B cell (primary cell): ENCODE data around the gene TSPOAP1. TPM values are rescaled to one million over a fixed set of nuclear protein-coding genes. Genes with fewer than 3 reads are reported as not detected.

Experiments
- ATAC-seq: fragments of 200-7000 bp; cut with Tn5 transposase; one replicate; pipeline ENCODE4 v1.10.0; 2021; ENCODE audit warnings: low read depth, mild to moderate bottlenecking, moderate number of reproducible peaks, moderate library complexity
- CTCF ChIA-PET: fragments of 350-600 bp; sonication (Branson Sonifier 250); formaldehyde crosslinking; loops from one replicate; lab custom pipeline; 2021; ENCODE audit warnings: antibody characterized with exemption, inconsistent platforms; lab: Charles Lee
- POLR2A ChIA-PET: fragments of 350-600 bp; sonication (Branson Sonifier 250); formaldehyde crosslinking; loops from one replicate; lab custom pipeline; 2021; ENCODE audit warnings: antibody characterized with exemption; lab: Charles Lee
- DNase-seq: peaks from one replicate; pipeline ENCODE4 v3.0.0; 2013
- H2AFZ ChIP-seq: 2 replicates; pipeline ENCODE4 v1.6.1; 2012; ENCODE audit warnings: mild to moderate bottlenecking, low read depth, low read length; ENCODE audit not compliant: insufficient read depth, poor library complexity, severe bottlenecking
- H3K27ac ChIP-seq, 2 donors: 1 replicate in 1 of 2; 2 replicates in 1 of 2; pipeline ENCODE4 v1.5.1; 2012 to 2013; ENCODE audit warnings: low read length in 2 of 2, mild to moderate bottlenecking in 2 of 2, moderate library complexity in 1 of 2
- H3K27me3 ChIP-seq, 4 experiments: fragments of 200-600 bp in 1 of 4; sonication (generic) in 1 of 4; replicated peaks in 1 of 4; 1 replicate in 2 of 4; 2 replicates in 2 of 4; pipeline versions ENCODE4 v1.6.1 to v1.7.0; 2013 to 2016; ENCODE audit warnings: low read length in 3 of 4, mild to moderate bottlenecking in 2 of 4, mixed read lengths in 1 of 4, moderate library complexity in 1 of 4; ENCODE audit not compliant: insufficient read depth in 4 of 4, control insufficient read depth in 3 of 4; ENCODE audit errors: control extremely low read depth in 1 of 4
- H3K36me3 ChIP-seq, 2 experiments: replicated peaks in 1 of 2; 1 replicate in 1 of 2; 2 replicates in 1 of 2; pipeline versions ENCODE4 v1.6.1 to v1.7.1; 2013; ENCODE audit warnings: low read length in 1 of 2; ENCODE audit not compliant: insufficient read depth in 2 of 2, control insufficient read depth in 1 of 2; ENCODE audit errors: control extremely low read depth in 1 of 2, extremely low read depth in 1 of 2
- H3K4me1 ChIP-seq, 2 donors: fragments of 200-600 bp in 1 of 2; sonication (generic) in 1 of 2; 1 replicate in 1 of 2; 2 replicates in 1 of 2; pipeline versions ENCODE4 v1.5.1 to v1.6.1; 2013 to 2017; ENCODE audit warnings: low read length in 2 of 2; ENCODE audit not compliant: control insufficient read depth in 2 of 2, insufficient read depth in 2 of 2
- H3K4me2 ChIP-seq: replicated peaks from 2 replicates; pipeline ENCODE3; 2012; ENCODE audit warnings: mild to moderate bottlenecking, low read depth, low read length; ENCODE audit not compliant: poor library complexity, severe bottlenecking
- H3K4me3 ChIP-seq, 5 experiments: fragments of 200-600 bp in 1 of 5; sonication (generic) in 1 of 5; 1 replicate in 3 of 5; 2 replicates in 2 of 5; pipeline versions ENCODE4 v1.5.1 to v1.7.0; 2011 to 2016; ENCODE audit warnings: low read length in 4 of 5, mild to moderate bottlenecking in 4 of 5, low read depth in 2 of 5, control low read depth in 1 of 5, moderate library complexity in 1 of 5; ENCODE audit not compliant: insufficient read depth in 1 of 5; ENCODE audit errors: control extremely low read depth in 1 of 5, extremely low read depth in 1 of 5
- H3K79me2 ChIP-seq: fragments of 200-600 bp; sonication (generic); one replicate; pipeline ENCODE4 v1.6.0; 2016; ENCODE audit warnings: low read length; ENCODE audit not compliant: control insufficient read depth, insufficient read depth
- H3K9ac ChIP-seq: fragments of 200-600 bp; sonication (generic); 2 replicates; pipeline ENCODE4 v1.6.1; 2017; ENCODE audit warnings: mild to moderate bottlenecking, low read length, moderate library complexity
- H3K9me3 ChIP-seq, 3 donors: one replicate each; pipeline versions ENCODE4 v1.6.1 to v1.7.1; 2013; ENCODE audit warnings: low read length in 2 of 3; ENCODE audit not compliant: control insufficient read depth in 2 of 3, insufficient read depth in 1 of 3; ENCODE audit errors: control extremely low read depth in 1 of 3
- H4K20me1 ChIP-seq: 2 replicates; pipeline ENCODE4 v1.6.0; 2012; ENCODE audit warnings: mild to moderate bottlenecking, low read length; ENCODE audit not compliant: insufficient read depth, control insufficient read depth, poor library complexity, severe bottlenecking
- H3K27ac Mint-ChIP-seq: one replicate; pipeline ENCODE4 v1.8.0; 2021; ENCODE audit warnings: mixed read lengths
- H3K27me3 Mint-ChIP-seq: one replicate; pipeline ENCODE4 v1.8.0; 2021; ENCODE audit warnings: mixed read lengths
- H3K4me1 Mint-ChIP-seq: one replicate; pipeline ENCODE4 v1.8.0; 2021; ENCODE audit warnings: mixed read lengths
- H3K4me3 Mint-ChIP-seq: one replicate; pipeline ENCODE4 v1.8.0; 2021; ENCODE audit warnings: mixed read lengths
- H3K9me3 Mint-ChIP-seq: one replicate; pipeline ENCODE4 v1.8.0; 2022; ENCODE audit warnings: mixed read lengths; ENCODE audit not compliant: insufficient read depth
- CTCF ChIP-seq: fragments of 200-600 bp; IDR thresholded peaks from one replicate; pipeline ENCODE4 v1.8.0; 2022; ENCODE audit warnings: antibody characterized with exemption, mild to moderate bottlenecking
- EZH2 ChIP-seq: IDR thresholded peaks from 2 replicates; pipeline ENCODE4 v1.6.1; 2012; ENCODE audit warnings: borderline replicate concordance, low read depth, mild to moderate bottlenecking, moderate library complexity, low read length; ENCODE audit not compliant: insufficient read depth, poor library complexity, severe bottlenecking
- WGBS: methylation state at CpG from one replicate; pipeline ENCODE4 v1.1.5; 2013; ENCODE audit warnings: missing lambda C conversion rate; ENCODE audit not compliant: insufficient coverage; 5-methylcytosine and 5-hydroxymethylcytosine counted together
- intact Hi-C: fragments of 100-400 bp; cut with micrococcal nuclease; formaldehyde crosslinking; loops from one replicate; pipeline ENCODE4 v1.10.0; 2022
- polyA plus RNA-seq: library from polyadenylated mRNA; depleted of rRNA; stranded (reverse); fragments of >200 nt; gene quantifications from 2 replicates; pipeline ENCODE4 v1.2.3, GENCODE V29; 2012
- total RNA-seq, 2 donors: library from RNA; stranded (reverse); fragments of 120-200 nt in 1 of 2; gene quantifications; 1 replicate in 1 of 2; 2 replicates in 1 of 2; pipeline versions ENCODE4 v1.2.3 to v1.2.4, GENCODE V29; 2013 to 2022

The TSPOAP1 gene
- total and polyA plus RNA-seq, 2 donors (not counting 1 experiment from before 2014, with no cell fraction given), result 10.8 to 30.7 TPM

GRCh38 chr17:58304750-58305486 is 23.7 kb downstream of the TSPOAP1 start:
- ATAC-seq, result no peak
- H3K9me3 ChIP-seq, result no peaks in the 10 kb centered on the region
- H3K27ac ChIP-seq, result no peak overlapping the region
- TF ChIP-seq CTCF (no peak), EZH2 (no peak)
- ChIA-PET POLR2A (interaction anchor here (0.5 kb wide), 1 partner anchor 87 kb away, joined by 3 read pairs; no protein-coding TSS in a partner anchor), CTCF (interaction anchor here (0.5 to 4.8 kb wide), 16 partner anchors 10 to 740 kb away, joined by 3 to 59 read pairs (median 4); partner anchors contain the start of genes HSF5, RNF43 and TSPOAP1)
- no peak overlapping the region for H3K4me2 ChIP-seq
- no peaks in the 10 kb centered on the region for H3K79me2 ChIP-seq
- no peak overlapping the region for H3K4me3 ChIP-seq
- no peak for DNase-seq
- H3K4me1 ChIP-seq, result peaks cover 3 to 14% of the 10 kb centered on the region in 2 donors
- intact Hi-C loops, result loop anchor here (1.0 kb wide), 1 partner anchor 142 kb away; no protein-coding TSS in a partner anchor
- Mint-ChIP-seq H3K4me3 (no peak overlapping the region), H3K9me3 (no peaks in the 10 kb centered on the region), H3K4me1 (peaks cover 11% of the 10 kb centered on the region), H3K27me3 (no peaks in the 10 kb centered on the region), H3K27ac (no peak overlapping the region)
- peak overlapping the region; percentile 32 for H2AFZ ChIP-seq
- H4K20me1 ChIP-seq, result no peaks in the 10 kb centered on the region
- WGBS, result 95% methylated on average over 14 of the region's 14 CpGs
- no peak overlapping the region for H3K9ac ChIP-seq
- no peaks in the 10 kb centered on the region for H3K36me3 ChIP-seq
- H3K27me3 ChIP-seq, result no peaks in the 10 kb centered on the region
